Activated CD4-positive, CD25-positive, alpha-beta regulatory T cell treated with anti-CD3 and anti-CD28 coated beads, Interleukin-2, amount 50 U/mL, for 16 hours (primary cell): ENCODE results near the gene FCHO1.
"Not testable (repeated sequence)": the region's sequence is repeated elsewhere in the genome, so short reads cannot be mapped to it uniquely, and the experiment has no call there.

Experiments used
- DNase-seq: peaks from one replicate; pipeline ENCODE4 v3.0.0-alpha.2; 2020; ENCODE audit warnings: low read depth, low spot score

The FCHO1 gene

GRCh38 chr19:17762505-17763229 lies 11.4 kb downstream of the FCHO1 start:
- no peak for DNase-seq

GRCh38 chr19:17764348-17764747 lies 13.1 kb downstream of the FCHO1 start:
- DNase-seq: no peak

- no peak for DNase-seq
Measured at GRCh38 chr19:17765069-17765618, 13.9 kb downstream of the FCHO1 start.

GRCh38 chr19:17766543-17767131 lies 15.4 kb downstream of the FCHO1 start:
- DNase-seq: no peak

GRCh38 chr19:17767559-17767958 lies 16.3 kb downstream of the FCHO1 start:
- DNase-seq: no peak

GRCh38 chr19:17770613-17771012 lies 19.3 kb downstream of the FCHO1 start:
- no peak for DNase-seq

- DNase-seq: no peak
Measured at GRCh38 chr19:17772172-17772571, 20.9 kb downstream of the FCHO1 start.

GRCh38 chr19:17775245-17775927 lies 24.1 kb downstream of the FCHO1 start:
- no peak for DNase-seq

- no peak for DNase-seq
Measured at GRCh38 chr19:17775991-17776803, 24.9 kb downstream of the FCHO1 start.

GRCh38 chr19:17777840-17778239 lies 26.6 kb downstream of the FCHO1 start:
- not testable (repeated sequence) for DNase-seq

- no peak for DNase-seq
Measured at GRCh38 chr19:17778251-17778967, 27.1 kb downstream of the FCHO1 start.

GRCh38 chr19:17778968-17779929 lies 28.0 kb downstream of the FCHO1 start:
- no peak for DNase-seq

GRCh38 chr19:17780781-17781180 lies 29.5 kb downstream of the FCHO1 start:
- no peak for DNase-seq

- not testable (repeated sequence) for DNase-seq
Measured at GRCh38 chr19:17783721-17784120, 32.4 kb downstream of the FCHO1 start.

GRCh38 chr19:17784201-17785008 lies 33.1 kb downstream of the FCHO1 start:
- peak; percentile 50 for DNase-seq

- DNase-seq: no peak
Measured at GRCh38 chr19:17787274-17787913, 36.1 kb downstream of the FCHO1 start.

GRCh38 chr19:17788632-17789031 lies 37.4 kb downstream of the FCHO1 start:
- DNase-seq: no peak

- DNase-seq: no peak
Measured at GRCh38 chr19:17790059-17790780, 38.9 kb downstream of the FCHO1 start.
